GM19099 (cell line): ENCODE results near the gene XRCC3.
A peak's percentile ranks its signal among the peaks of the same experiment; 100 is the strongest.

Source experiments
- POLR2A ChIP-seq: IDR thresholded peaks from 3 replicates; pipeline ENCODE4 v1.6.1; 2011; ENCODE audit warnings: low read depth; ENCODE audit not compliant: insufficient read length; ENCODE audit errors: extremely low read depth

XRCC3 gene

GRCh38 chr14:103688906-103689902 is 26.0 kb downstream of the XRCC3 start:
- peak; percentile 38 for TF ChIP-seq POLR2A

- TF ChIP-seq POLR2A: no peak
Measured at GRCh38 chr14:103688441-103688840, 26.8 kb downstream of the XRCC3 start.

- TF ChIP-seq POLR2A: no peak
Measured at GRCh38 chr14:103687712-103688111, 27.5 kb downstream of the XRCC3 start.

GRCh38 chr14:103686831-103687485 is 28.3 kb downstream of the XRCC3 start:
- TF ChIP-seq POLR2A: no peak

- TF ChIP-seq POLR2A: no peak
Measured at GRCh38 chr14:103685276-103686211, 29.7 kb downstream of the XRCC3 start.

GRCh38 chr14:103684871-103685270 is 30.4 kb downstream of the XRCC3 start:
- no peak for TF ChIP-seq POLR2A

GRCh38 chr14:103684471-103684870 is 30.8 kb downstream of the XRCC3 start:
- TF ChIP-seq POLR2A: no peak

- TF ChIP-seq POLR2A: no peak
Measured at GRCh38 chr14:103683139-103683538, 32.1 kb downstream of the XRCC3 start.

- no peak for TF ChIP-seq POLR2A
Measured at GRCh38 chr14:103680491-103681231, 34.6 kb downstream of the XRCC3 start.

- TF ChIP-seq POLR2A: no peak
Measured at GRCh38 chr14:103679351-103679750, 35.9 kb downstream of the XRCC3 start.

GRCh38 chr14:103676881-103677675 is 38.2 kb downstream of the XRCC3 start:
- TF ChIP-seq POLR2A: no peak

- TF ChIP-seq POLR2A: no peak
Measured at GRCh38 chr14:103675957-103676356, 39.3 kb downstream of the XRCC3 start.

- TF ChIP-seq POLR2A: no peak
Measured at GRCh38 chr14:103671911-103672310, 43.3 kb downstream of the XRCC3 start.
